Calu3 (cell line): ENCODE results near the gene FAM186B. TPM values are rescaled to one million over a fixed set of nuclear protein-coding genes. Genes with fewer than 3 reads are reported as not detected.

Source experiments
- BruUV-seq: library from RNA; stranded (reverse); fragments of 400-500 nt; replicated peaks from 2 replicates; lab custom pipeline; 2021; lab: Mats Ljungman, UMichigan
- CTCF ChIA-PET: fragments of 300-600 bp; sonication (Branson Sonifier 250); formaldehyde crosslinking; loops from one replicate; lab custom pipeline; 2022; ENCODE audit warnings: antibody characterized with exemption; lab: Charles Lee
- DNase-seq: peaks from one replicate; pipeline ENCODE4 v3.0.0; 2022
- H3K27ac Mint-ChIP-seq: one replicate; pipeline ENCODE4 v1.8.0; 2022; ENCODE audit warnings: mixed read lengths; ENCODE audit not compliant: unreplicated experiment
- H3K27me3 Mint-ChIP-seq: one replicate; pipeline ENCODE4 v1.8.0; 2022; ENCODE audit warnings: mixed read lengths; ENCODE audit not compliant: unreplicated experiment
- H3K36me3 Mint-ChIP-seq: one replicate; pipeline ENCODE4 v1.8.0; 2022; ENCODE audit warnings: mild to moderate bottlenecking, moderate library complexity, mixed read lengths; ENCODE audit not compliant: insufficient read depth, unreplicated experiment
- H3K4me1 Mint-ChIP-seq: one replicate; pipeline ENCODE4 v1.8.0; 2022; ENCODE audit warnings: mild to moderate bottlenecking, low read depth, mixed read lengths; ENCODE audit not compliant: unreplicated experiment
- H3K4me3 Mint-ChIP-seq: one replicate; pipeline ENCODE4 v1.8.0; 2022; ENCODE audit warnings: mild to moderate bottlenecking, low read depth, moderate library complexity, mixed read lengths; ENCODE audit not compliant: unreplicated experiment
- H3K9me3 Mint-ChIP-seq: one replicate; pipeline ENCODE4 v1.8.0; 2022; ENCODE audit warnings: low read depth, mixed read lengths; ENCODE audit not compliant: unreplicated experiment
- CTCF ChIP-seq: fragments of 200-600 bp; IDR thresholded peaks from one replicate; pipeline ENCODE4 v1.8.0; 2022; ENCODE audit warnings: antibody characterized with exemption; ENCODE audit not compliant: unreplicated experiment
- intact Hi-C: fragments of 100-400 bp; cut with micrococcal nuclease; formaldehyde crosslinking; loops from one replicate; pipeline ENCODE4 v1.10.0; 2022; ENCODE audit not compliant: unreplicated experiment
- total RNA-seq: library from RNA; stranded (reverse); gene quantifications from 2 replicates; pipeline ENCODE4 v1.2.3, GENCODE V29; 2022

Gene FAM186B
- total RNA-seq, 1 experiment from 2014 or later = 0.47 TPM

DNA sequence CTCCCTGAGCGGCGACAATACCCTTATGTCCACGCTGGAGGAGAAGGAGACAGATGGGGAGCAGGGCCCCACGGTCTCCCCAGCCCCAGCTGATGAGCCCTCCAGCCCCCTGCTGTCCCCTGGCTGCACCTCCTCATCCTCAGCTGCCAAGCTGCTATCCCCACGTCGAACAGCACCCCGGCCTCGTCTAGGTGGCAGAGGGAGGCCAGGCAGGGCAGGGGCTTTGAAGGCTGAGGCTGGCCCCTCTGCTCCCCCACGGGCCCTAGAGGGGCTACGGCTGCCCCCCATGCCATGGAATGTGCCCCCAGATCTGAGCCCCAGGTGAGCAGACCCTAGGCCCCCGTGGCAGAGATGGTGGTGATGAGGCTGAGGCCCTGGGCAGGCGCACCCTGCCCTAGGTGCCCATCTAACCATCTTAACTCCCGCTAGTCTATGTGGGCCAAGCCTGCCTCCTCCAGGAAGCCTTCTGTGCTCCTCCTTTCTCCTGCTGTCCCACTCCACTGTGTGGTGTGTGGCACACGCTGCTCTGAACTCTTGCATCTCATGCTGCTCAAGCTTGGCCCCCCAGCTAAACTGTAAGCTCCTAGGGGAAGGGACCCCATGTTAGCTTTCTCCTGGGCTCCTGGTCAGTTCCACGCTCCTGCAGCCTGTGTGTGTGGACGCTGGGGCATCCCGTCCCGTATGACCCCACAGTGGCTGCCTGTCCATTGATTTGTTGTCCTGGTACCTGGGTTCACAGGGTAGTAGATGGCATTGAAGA is 49.6 kb downstream of the FAM186B start:
- intact Hi-C loops = no loop called here
- no TSS peak for BruUV-seq
- Mint-ChIP-seq H3K36me3 (peaks cover 17% of the 10 kb centered on the region), H3K4me3 (no peak overlapping the region), H3K9me3 (no peaks in the 10 kb centered on the region), H3K27ac (no peak overlapping the region), H3K4me1 (no peaks in the 10 kb centered on the region), H3K27me3 (peaks cover 14% of the 10 kb centered on the region)
- TF ChIP-seq CTCF = no peak
- no peak for DNase-seq
- CTCF ChIA-PET = interaction anchor here (0.6 kb wide), 1 partner anchor 63 kb away, joined by 3 read pairs; no protein-coding TSS in a partner anchor

- BruUV-seq = no TSS peak
- H3K4me3 Mint-ChIP-seq = no peak overlapping the region
- no peaks in the 10 kb centered on the region for H3K4me1 Mint-ChIP-seq
- H3K27me3 Mint-ChIP-seq = peaks cover 24% of the 10 kb centered on the region
- intact Hi-C loops = no loop called here
- no peak for DNase-seq
- CTCF ChIA-PET = interaction anchor here (0.8 to 2.4 kb wide), 4 partner anchors 26 to 257 kb away, joined by 3 to 21 read pairs (median 8); no protein-coding TSS in a partner anchor
- TF ChIP-seq CTCF = no peak
- no peak overlapping the region for H3K27ac Mint-ChIP-seq
- H3K9me3 Mint-ChIP-seq = no peaks in the 10 kb centered on the region
- peaks cover 11% of the 10 kb centered on the region for H3K36me3 Mint-ChIP-seq
Observed at GRCh38 chr12:49554266-49554665, 51.2 kb downstream of the FAM186B start.

- H3K36me3 Mint-ChIP-seq = peaks cover 11% of the 10 kb centered on the region
- intact Hi-C loops = loop anchor here (1.0 kb wide), 1 partner anchor 195 kb away; no protein-coding TSS in a partner anchor
- no peak overlapping the region for H3K4me3 Mint-ChIP-seq
Observed at GRCh38 chr12:49553512-49554088, 51.8 kb downstream of the FAM186B start.

More at GRCh38 chr12:49553512-49554088, 51.8 kb downstream of the FAM186B start:
- peak; percentile 60 for TF ChIP-seq CTCF
- DNase-seq = peak; percentile 25
- CTCF ChIA-PET = interaction anchor here (0.8 to 2.4 kb wide), 4 partner anchors 27 to 256 kb away, joined by 3 to 21 read pairs (median 8); no protein-coding TSS in a partner anchor
- H3K27ac Mint-ChIP-seq = no peak overlapping the region
- peaks cover 26% of the 10 kb centered on the region for H3K27me3 Mint-ChIP-seq
- no TSS peak for BruUV-seq
- H3K9me3 Mint-ChIP-seq = no peaks in the 10 kb centered on the region
- no peaks in the 10 kb centered on the region for H3K4me1 Mint-ChIP-seq
